Neural progenitor cell (in vitro differentiated cells): ENCODE measurements around the gene SDK2. TPM values are rescaled to one million over a fixed set of nuclear protein-coding genes. Genes with fewer than 3 reads are reported as not detected.

Experiments
- DNase-seq: peaks from one replicate; pipeline ENCODE4 v3.0.0-alpha.2; 2016; ENCODE audit warnings: low spot score
- H2AFZ ChIP-seq: fragments of 200-600 bp; sonication (generic); replicated peaks from 2 replicates; pipeline ENCODE4 v1.6.1; 2016; ENCODE audit warnings: antibody characterized with exemption
- H3F3A ChIP-seq: fragments of 200-600 bp; sonication (generic); 2 replicates; pipeline ENCODE4 v1.6.1; 2016; ENCODE audit warnings: antibody characterized with exemption, low read depth
- H3K27ac ChIP-seq: fragments of 200-600 bp; sonication (generic); 2 replicates; pipeline ENCODE4 v1.5.1; 2016; ENCODE audit warnings: mild to moderate bottlenecking
- H3K27me3 ChIP-seq: fragments of 200-600 bp; sonication (generic); 2 replicates; pipeline ENCODE4 v1.6.1; 2016; ENCODE audit warnings: mild to moderate bottlenecking, moderate library complexity
- H3K36me3 ChIP-seq: fragments of 200-600 bp; sonication (generic); 2 replicates; pipeline ENCODE4 v1.5.1; 2016
- H3K4me1 ChIP-seq: fragments of 200-600 bp; sonication (generic); 2 replicates; pipeline ENCODE4 v1.6.1; 2016; ENCODE audit warnings: mixed run types
- H3K4me2 ChIP-seq: fragments of 200-600 bp; sonication (generic); 2 replicates; pipeline ENCODE4 v1.6.1; 2016
- H3K4me3 ChIP-seq: fragments of 200-600 bp; sonication (generic); 2 replicates; pipeline ENCODE4 v1.5.1; 2016
- H3K79me2 ChIP-seq: fragments of 200-600 bp; sonication (generic); 2 replicates; pipeline ENCODE4 v1.6.1; 2016; ENCODE audit warnings: low read depth
- H3K9ac ChIP-seq: fragments of 200-600 bp; sonication (generic); 2 replicates; pipeline ENCODE4 v1.6.1; 2016
- H3K9me3 ChIP-seq: fragments of 200-600 bp; sonication (generic); 2 replicates; pipeline ENCODE4 v1.5.1; 2016; ENCODE audit warnings: low read depth
- H4K20me1 ChIP-seq: fragments of 200-600 bp; sonication (generic); 2 replicates; pipeline ENCODE4 v1.6.1; 2016; ENCODE audit warnings: low read depth
- H3K27ac Mint-ChIP-seq: 3 replicates; pipeline ENCODE4 v1.8.0; 2021; ENCODE audit warnings: mixed read lengths
- H3K27me3 Mint-ChIP-seq: 2 replicates; pipeline ENCODE4 v1.8.0; 2022; ENCODE audit warnings: low read depth, mild to moderate bottlenecking, inconsistent platforms, moderate library complexity, mixed read lengths; ENCODE audit not compliant: insufficient read depth
- H3K36me3 Mint-ChIP-seq: 3 replicates; pipeline ENCODE4 v1.8.0; 2021; ENCODE audit warnings: mixed read lengths
- H3K4me1 Mint-ChIP-seq: 3 replicates; pipeline ENCODE4 v1.8.0; 2021; ENCODE audit warnings: mixed read lengths
- H3K4me3 Mint-ChIP-seq: 3 replicates; pipeline ENCODE4 v1.8.0; 2021; ENCODE audit warnings: mild to moderate bottlenecking, moderate library complexity, mixed read lengths
- H3K9me3 Mint-ChIP-seq: 3 replicates; pipeline ENCODE4 v1.8.0; 2020; ENCODE audit warnings: mixed read lengths
- CTCF ChIP-seq: fragments of 200-600 bp; sonication (generic); IDR thresholded peaks from 2 replicates; pipeline ENCODE4 v1.5.1; 2017; ENCODE audit warnings: antibody characterized with exemption, mild to moderate bottlenecking
- EZH2 ChIP-seq: fragments of 200-600 bp; sonication (generic); IDR thresholded peaks from 2 replicates; pipeline ENCODE4 v1.6.1; 2017; ENCODE audit warnings: antibody characterized with exemption, mild to moderate bottlenecking, moderate library complexity
- EZH2phosphoT487 ChIP-seq: fragments of 200-600 bp; sonication (generic); IDR thresholded peaks from 2 replicates; pipeline ENCODE4 v1.6.1; 2017; ENCODE audit warnings: antibody characterized with exemption
- total RNA-seq: library from RNA; depleted of rRNA; stranded (reverse); fragments of >200 nt; gene quantifications from 2 replicates; pipeline ENCODE4 v1.2.3, GENCODE V29; 2015; ENCODE audit warnings: low replicate concordance

The SDK2 gene
- total RNA-seq, 1 donor from 2014 or later: 15.3 TPM

GRCh38 chr17:73493956-73494926 is 150.0 kb downstream of the SDK2 start:
- H3K79me2 ChIP-seq: no peaks in the 10 kb centered on the region
- no peaks in the 10 kb centered on the region for H3F3A ChIP-seq
- H3K27ac ChIP-seq: no peak overlapping the region
- no peaks in the 10 kb centered on the region for H3K27me3 ChIP-seq
- no peaks in the 10 kb centered on the region for H3K4me1 ChIP-seq
- no peaks in the 10 kb centered on the region for H3K9me3 ChIP-seq
- H4K20me1 ChIP-seq: peaks cover 95% of the 10 kb centered on the region
- no peak overlapping the region for H3K4me2 ChIP-seq
- Mint-ChIP-seq H3K4me3 (peak overlapping the region; percentile 72), H3K9me3 (no peaks in the 10 kb centered on the region), H3K27me3 (peaks cover 6% of the 10 kb centered on the region), H3K36me3 (peaks cover 5% of the 10 kb centered on the region), H3K4me1 (peaks cover 55% of the 10 kb centered on the region), H3K27ac (no peak overlapping the region)
- H3K36me3 ChIP-seq: no peaks in the 10 kb centered on the region
- H2AFZ ChIP-seq: no peak overlapping the region
- H3K4me3 ChIP-seq: no peak overlapping the region
- DNase-seq: no peak
- TF ChIP-seq EZH2phosphoT487: no peak
- TF ChIP-seq CTCF: no peak
- no peak for TF ChIP-seq EZH2
- no peak overlapping the region for H3K9ac ChIP-seq

- no peaks in the 10 kb centered on the region for H3K27me3 ChIP-seq
- no peak overlapping the region for H3K4me3 ChIP-seq
- no peaks in the 10 kb centered on the region for H3K9me3 ChIP-seq
- peaks cover 94% of the 10 kb centered on the region for H4K20me1 ChIP-seq
- H3K27ac ChIP-seq: no peak overlapping the region
- TF ChIP-seq EZH2phosphoT487 (no peak), EZH2 (no peak), CTCF (no peak)
- no peak overlapping the region for H3K9ac ChIP-seq
- H3K9me3 Mint-ChIP-seq: no peaks in the 10 kb centered on the region
- no peaks in the 10 kb centered on the region for H3K4me1 ChIP-seq
- peaks cover 58% of the 10 kb centered on the region for H3K4me1 Mint-ChIP-seq
- peaks cover 6% of the 10 kb centered on the region for H3K27me3 Mint-ChIP-seq
- peaks cover 5% of the 10 kb centered on the region for H3K36me3 Mint-ChIP-seq
- H3K4me3 Mint-ChIP-seq: peak overlapping the region; percentile 3
- no peaks in the 10 kb centered on the region for H3K36me3 ChIP-seq
- no peak overlapping the region for H3K4me2 ChIP-seq
- no peak for DNase-seq
- no peaks in the 10 kb centered on the region for H3F3A ChIP-seq
- H2AFZ ChIP-seq: no peak overlapping the region
- H3K27ac Mint-ChIP-seq: peak overlapping the region; percentile 65
- H3K79me2 ChIP-seq: no peaks in the 10 kb centered on the region
Observed at GRCh38 chr17:73492821-73493814, 151.1 kb downstream of the SDK2 start.

GRCh38 chr17:73492125-73492820 is 152.0 kb downstream of the SDK2 start:
- no peaks in the 10 kb centered on the region for H3K36me3 ChIP-seq
- H3K79me2 ChIP-seq: no peaks in the 10 kb centered on the region
- no peak overlapping the region for H3K9ac ChIP-seq
- H3K27ac Mint-ChIP-seq: peak overlapping the region; percentile 60
- peaks cover 8% of the 10 kb centered on the region for H3K27me3 Mint-ChIP-seq
- H3K27me3 ChIP-seq: no peaks in the 10 kb centered on the region
- H3K4me3 Mint-ChIP-seq: no peak overlapping the region
- no peaks in the 10 kb centered on the region for H3K9me3 ChIP-seq
- H3K4me2 ChIP-seq: no peak overlapping the region
- no peaks in the 10 kb centered on the region for H3F3A ChIP-seq
- no peak for DNase-seq
- peaks cover 86% of the 10 kb centered on the region for H4K20me1 ChIP-seq
- H3K4me3 ChIP-seq: no peak overlapping the region
- H2AFZ ChIP-seq: no peak overlapping the region
- H3K4me1 Mint-ChIP-seq: peaks cover 57% of the 10 kb centered on the region
- peaks cover 5% of the 10 kb centered on the region for H3K36me3 Mint-ChIP-seq
- no peaks in the 10 kb centered on the region for H3K9me3 Mint-ChIP-seq
- no peak overlapping the region for H3K27ac ChIP-seq
- no peaks in the 10 kb centered on the region for H3K4me1 ChIP-seq
- TF ChIP-seq CTCF: no peak
- no peak for TF ChIP-seq EZH2phosphoT487
- no peak for TF ChIP-seq EZH2
